Fibroblast of skin of abdomen (primary cell): ENCODE results near the gene CAMK2G. TPM values are rescaled to one million over a fixed set of nuclear protein-coding genes. Genes with fewer than 3 reads are reported as not detected.
"Not testable (repeated sequence)": the region's sequence is repeated elsewhere in the genome, so short reads cannot be mapped to it uniquely, and the experiment has no call there.

Source experiments
- DNase-seq: peaks from one replicate; pipeline ENCODE4 v3.0.0-alpha.2; 2013
- polyA plus RNA-seq, 2 experiments: library from polyadenylated mRNA; unstranded; fragments of 120-200 nt; gene quantifications; one replicate each; pipeline ENCODE4 v1.2.1, GENCODE V29; 2013; ENCODE audit not compliant: insufficient read length in 2 of 2

CAMK2G gene
- 26.1 TPM for polyA plus RNA-seq (2013, experiment 1 of 2; ENCODE audit: insufficient read length)
- polyA plus RNA-seq (2013, experiment 2 of 2; ENCODE audit: insufficient read length), result 25.9 TPM

- peak; percentile 87 for DNase-seq
These were observed at the start of gene CAMK2G for GRCh38 chr10:73874267-73875138. TSS of gene CAMK2G (minus strand) at chr10:73874555. CDS start at chr10:73874461, 94 bp downstream.

DNA sequence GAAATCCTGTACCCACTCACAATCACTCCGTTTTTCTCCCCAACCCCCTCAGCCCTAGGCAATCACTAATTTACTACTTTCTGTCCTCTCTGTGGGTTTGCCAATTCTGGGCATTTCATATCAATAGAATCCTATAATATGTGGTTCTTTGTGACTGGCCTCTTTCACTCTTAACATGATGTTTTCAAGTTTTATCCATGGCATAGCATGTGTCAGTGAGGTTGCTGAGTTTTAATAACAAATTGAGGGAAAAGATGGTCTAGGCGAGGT lies 48.4 kb upstream of the CAMK2G start:
- DNase-seq, result no peak

DNA sequence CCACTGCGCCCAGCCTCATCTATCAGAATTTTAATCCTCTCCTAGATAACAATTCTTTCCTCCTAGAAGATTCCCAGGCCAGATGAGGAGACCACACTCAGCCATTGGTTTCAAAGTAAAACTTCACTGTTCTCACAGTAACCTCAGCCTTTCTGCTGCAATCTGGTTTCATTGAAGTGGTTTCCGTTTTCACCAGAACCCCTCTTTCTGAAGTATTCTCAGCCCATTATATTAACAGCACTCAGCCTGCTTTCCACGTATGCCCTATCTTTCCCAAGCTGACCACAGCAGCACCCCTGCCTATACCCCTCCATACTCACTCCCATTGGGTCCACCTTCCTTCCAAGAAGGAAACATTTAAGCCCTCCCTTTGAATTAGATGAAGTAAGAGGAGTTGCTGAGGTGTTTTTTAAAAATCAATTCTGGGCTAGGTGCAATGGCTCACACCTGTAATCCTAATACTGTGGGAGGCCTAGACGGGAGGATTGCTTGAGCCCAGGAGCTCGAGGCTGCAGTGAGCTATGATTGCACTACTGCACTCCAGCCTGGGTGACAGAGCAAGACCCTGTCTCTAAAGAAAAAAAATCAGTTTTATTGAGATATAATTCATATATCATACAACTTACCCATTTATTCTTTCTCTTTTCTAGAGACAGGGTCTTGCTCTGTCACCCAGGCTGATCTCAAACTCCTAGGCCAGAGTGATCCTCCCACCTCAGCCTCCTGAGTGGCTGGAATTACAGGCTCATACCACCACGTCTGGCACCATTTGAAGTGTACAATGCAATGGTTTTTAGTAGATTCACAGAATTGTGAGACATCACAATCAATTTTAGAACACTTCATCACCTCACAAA lies 47.9 kb upstream of the CAMK2G start:
- no peak for DNase-seq

GRCh38 chr10:73920089-73920488 lies 45.7 kb upstream of the CAMK2G start:
- no peak for DNase-seq

GRCh38 chr10:73919481-73919880 lies 45.1 kb upstream of the CAMK2G start:
- DNase-seq, result not testable (repeated sequence)

DNA sequence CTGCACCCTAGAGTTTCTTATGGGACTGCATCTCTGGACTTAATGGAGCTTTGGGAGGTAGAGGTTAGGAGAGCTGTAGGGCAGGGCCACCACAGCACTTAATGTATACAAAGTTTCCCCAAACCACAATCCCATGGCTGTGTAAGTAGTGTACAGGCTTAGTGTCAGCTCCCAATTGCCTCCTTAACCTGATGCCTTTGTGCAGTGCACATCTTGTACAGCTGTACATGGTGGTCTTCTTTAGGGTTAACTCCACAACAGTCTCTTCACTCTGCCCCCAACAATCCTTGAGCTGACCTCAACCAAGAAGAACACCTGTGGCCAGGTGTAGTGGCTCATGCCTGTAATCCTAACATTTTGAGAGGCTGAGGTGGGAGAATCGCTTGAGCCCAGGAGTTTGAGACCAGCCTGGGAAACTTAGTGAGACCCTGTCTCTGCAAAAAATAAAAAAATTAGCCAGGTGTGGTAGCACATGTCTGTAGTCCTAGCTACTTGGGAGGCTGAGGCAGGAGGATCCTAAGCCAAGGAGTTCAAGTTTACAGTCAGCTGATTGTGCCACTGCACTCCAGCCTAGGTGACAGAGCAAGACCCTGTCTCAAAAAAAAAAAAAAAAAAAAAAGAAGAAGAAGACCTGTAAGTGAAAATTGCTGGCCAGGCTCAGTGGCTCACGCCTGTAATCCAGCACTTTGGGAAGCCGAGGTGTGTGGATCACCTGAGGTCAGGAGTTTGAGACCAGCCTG lies 43.4 kb upstream of the CAMK2G start:
- DNase-seq, result no peak

- no peak for DNase-seq
These were observed 42.6 kb upstream of the CAMK2G start for GRCh38 chr10:73916761-73917470.

DNA sequence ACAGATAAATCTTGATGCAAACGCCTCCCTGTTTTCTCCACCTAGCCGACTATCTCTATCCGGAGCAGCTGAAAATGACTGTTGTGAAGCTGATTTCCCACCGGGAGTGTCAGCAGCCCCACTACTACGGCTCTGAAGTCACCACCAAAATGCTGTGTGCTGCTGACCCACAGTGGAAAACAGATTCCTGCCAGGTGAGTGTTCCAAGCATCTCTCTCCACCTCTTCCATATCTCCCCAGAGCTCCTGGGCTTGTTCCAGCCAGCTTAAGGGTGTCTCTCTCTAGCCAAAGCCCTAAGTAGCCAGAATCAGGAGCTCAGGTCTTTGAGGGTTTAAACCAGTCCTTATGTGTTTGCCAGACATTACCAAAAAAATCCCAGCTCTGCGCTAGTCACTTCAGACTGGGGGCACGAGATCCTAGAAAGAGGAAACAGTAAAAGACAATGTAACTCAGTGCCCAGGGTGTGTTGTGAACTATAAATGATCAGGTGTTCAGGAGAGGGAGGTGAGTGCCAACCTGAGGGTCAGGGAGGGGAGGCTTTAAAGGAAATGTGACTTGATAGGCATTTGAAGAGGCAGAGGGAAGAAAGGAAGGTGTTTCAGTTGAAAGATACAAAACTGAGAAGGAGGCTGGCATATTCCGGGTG lies 41.0 kb upstream of the CAMK2G start:
- no peak for DNase-seq

GRCh38 chr10:73914036-73914435 lies 39.7 kb upstream of the CAMK2G start:
- no peak for DNase-seq

GRCh38 chr10:73911553-73912004 lies 37.2 kb upstream of the CAMK2G start:
- no peak for DNase-seq

DNA sequence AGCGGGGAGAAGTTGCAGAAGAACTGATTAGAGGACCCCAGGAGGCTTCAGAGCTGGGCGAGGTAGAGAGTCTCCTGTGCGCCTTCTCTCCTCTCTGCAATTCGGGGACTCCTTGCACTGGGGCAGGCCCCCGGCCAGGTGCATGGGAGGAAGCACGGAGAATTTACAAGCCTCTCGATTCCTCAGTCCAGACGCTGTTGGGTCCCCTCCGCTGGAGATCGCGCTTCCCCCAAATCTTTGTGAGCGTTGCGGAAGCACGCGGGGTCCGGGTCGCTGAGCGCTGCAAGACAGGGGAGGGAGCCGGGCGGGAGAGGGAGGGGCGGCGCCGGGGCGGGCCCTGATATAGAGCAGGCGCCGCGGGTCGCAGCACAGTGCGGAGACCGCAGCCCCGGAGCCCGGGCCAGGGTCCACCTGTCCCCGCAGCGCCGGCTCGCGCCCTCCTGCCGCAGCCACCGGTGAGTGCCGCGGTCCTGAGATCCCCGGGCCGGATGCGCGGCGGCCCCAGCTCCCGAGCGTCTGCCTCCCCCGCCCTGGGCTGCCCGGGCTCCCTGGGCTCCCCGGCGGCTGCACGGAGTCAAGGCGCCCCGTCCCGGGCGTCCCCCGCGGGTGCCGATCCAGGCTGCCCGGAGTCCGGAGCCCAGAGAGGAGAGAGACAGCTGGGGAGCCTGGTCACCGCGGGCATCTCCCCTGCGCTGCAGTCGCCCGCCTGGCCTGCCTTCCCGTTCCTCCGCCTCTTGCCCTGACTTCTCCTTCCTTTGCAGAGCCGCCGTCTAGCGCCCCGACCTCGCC lies 36.6 kb upstream of the CAMK2G start, which contains the start of gene PLAU:
PLAU (plus strand) TSS at position 369 of the 789 bp plus-strand sequence. CDS start 424 bp downstream, outside the sequence.
- DNase-seq, result no peak

GRCh38 chr10:73910401-73910763 lies 36.0 kb upstream of the CAMK2G start:
- no peak for DNase-seq

- no peak for DNase-seq
These were observed 35.3 kb upstream of the CAMK2G start for GRCh38 chr10:73909540-73910115.

DNA sequence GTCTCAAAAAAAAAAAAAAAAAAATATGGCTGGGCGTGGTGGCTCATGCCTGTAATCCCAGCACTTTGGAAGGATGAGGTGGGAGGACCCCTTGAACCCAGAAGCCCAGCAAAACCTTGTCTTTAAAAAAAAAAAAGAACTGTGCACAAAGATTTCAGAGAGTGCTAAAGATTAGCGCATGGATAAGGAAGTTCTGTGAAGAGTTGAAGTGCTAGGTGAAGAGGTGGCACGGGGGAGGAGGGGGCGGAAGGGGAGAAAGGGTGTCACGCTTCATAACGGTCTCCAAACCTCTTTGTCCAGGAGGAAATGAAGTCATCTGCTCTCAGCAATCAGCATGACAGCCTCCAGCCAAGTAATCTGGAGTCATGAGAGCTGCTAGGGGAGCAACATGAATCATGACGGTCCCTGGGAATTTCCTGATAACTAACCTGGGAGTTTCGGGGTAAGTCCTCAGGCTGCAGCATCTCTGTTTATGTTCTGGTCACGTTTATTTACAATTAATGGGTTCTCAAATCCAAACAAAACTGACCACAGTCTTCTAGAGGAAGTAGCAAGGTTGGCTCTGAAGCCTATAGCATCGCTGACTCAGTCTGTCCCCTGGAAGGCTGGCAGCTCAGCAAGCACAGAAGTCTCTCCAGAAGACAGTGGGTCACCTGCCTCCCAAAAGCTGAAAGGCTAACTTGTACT lies 34.6 kb upstream of the CAMK2G start:
- peak; percentile 88 for DNase-seq

DNA sequence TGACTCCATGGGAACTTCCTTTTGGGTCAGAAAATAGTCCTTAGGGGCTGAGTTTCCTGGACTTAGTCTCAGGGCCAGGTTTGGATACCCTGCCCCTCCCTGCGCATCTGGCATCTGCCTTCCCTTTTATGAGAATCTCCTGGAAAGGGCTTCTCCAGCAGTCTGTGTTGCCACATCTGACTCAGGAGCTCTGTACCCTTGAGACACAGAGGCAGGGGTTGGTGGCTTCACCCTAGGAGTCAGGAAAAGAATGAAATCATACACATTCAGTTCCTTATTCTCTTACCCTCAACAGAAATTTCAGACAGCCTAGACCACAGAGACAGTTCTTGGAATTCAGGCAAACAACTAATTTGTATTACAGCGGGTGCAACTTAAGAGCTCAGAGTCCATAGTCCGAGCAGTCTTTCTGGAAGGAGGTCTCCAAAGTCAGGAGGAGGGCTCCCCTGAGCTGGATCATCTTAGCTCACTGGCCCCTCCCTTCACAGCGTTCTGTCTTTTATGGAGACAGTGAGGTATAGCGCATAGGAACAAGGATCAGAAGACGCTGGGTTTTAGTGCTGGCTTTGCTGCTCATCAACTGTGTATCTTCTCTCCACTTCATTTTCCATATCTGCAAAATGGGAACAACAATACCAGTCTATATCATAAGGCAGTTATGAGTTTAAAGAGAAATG lies 33.6 kb upstream of the CAMK2G start:
- DNase-seq, result peak; percentile 61

GRCh38 chr10:73906524-73907447 lies 32.4 kb upstream of the CAMK2G start:
- DNase-seq, result peak; percentile 97

DNA sequence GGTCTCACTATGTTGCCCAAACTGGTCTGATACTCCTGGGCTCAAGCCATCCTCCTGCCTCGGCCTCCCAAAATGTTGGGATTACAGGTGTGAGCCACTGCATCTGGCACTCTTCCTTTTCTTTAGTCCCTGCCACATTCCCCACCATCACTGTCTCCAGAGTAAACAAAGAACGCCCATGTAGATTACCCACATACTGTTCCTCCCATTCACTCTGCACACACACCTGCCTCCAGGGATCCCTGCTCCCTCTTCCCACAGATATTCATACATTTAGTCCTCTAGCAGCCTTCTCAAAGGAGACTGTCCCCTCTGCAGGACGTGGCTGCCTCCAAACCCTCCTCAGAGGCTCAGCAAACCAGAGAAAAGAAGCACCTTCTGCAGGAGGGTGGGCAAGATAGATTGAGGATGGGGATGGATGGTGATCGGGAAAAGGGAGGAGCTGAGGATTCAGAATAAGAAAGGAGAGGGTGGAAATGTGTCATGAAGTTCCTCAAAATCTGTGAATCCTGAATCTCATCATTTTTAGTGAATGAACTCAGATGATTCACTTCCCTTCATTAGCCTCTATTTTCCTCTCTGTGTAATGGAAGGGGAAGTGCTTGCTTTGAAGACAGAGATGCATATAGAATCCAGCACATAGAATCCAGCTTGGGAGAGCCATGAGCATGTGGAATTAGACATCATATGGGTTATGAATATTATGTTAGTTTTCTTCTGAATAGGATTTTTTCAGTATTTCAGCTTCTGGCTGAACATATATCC lies 31.1 kb upstream of the CAMK2G start:
- DNase-seq, result no peak
